ENCODE data around the gene RUFY1. TPM values are rescaled to one million over a fixed set of nuclear protein-coding genes. Genes with fewer than 3 reads are reported as not detected.

RUFY1 gene
- total and polyA plus RNA-seq, 2 of the 13 experiments (the other 11 are each of a cell fraction or from before 2014, with no cell fraction given) = 19.9 to 31.9 TPM

- TF ChIP-seq HMGA1 (CRISPR knock-in tag; conservative IDR thresholded peaks at IDR 0.05) = no peak
- TF ChIP-seq TIGD3 (CRISPR knock-in tag; IDR thresholded peaks at IDR 0.05; ENCODE audit: borderline replicate concordance) = no peak
- TF ChIP-seq SOX5 (CRISPR knock-in tag; IDR thresholded peaks at IDR 0.05; ENCODE audit: borderline replicate concordance) = peak; percentile 79; the same call in 1 of the 2 replicates
- TF ChIP-seq, protein P1, sequence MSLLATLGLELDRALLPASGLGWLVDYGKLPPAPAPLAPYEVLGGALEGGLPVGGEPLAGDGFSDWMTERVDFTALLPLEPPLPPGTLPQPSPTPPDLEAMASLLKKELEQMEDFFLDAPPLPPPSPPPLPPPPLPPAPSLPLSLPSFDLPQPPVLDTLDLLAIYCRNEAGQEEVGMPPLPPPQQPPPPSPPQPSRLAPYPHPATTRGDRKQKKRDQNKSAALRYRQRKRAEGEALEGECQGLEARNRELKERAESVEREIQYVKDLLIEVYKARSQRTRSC (CRISPR knock-in tag; IDR thresholded peaks at IDR 0.05; ENCODE audit: low read depth) = no peak
- TF ChIP-seq HNRNPK (IDR thresholded peaks at IDR 0.05; ENCODE audit: low read depth, low read length, poor library complexity, severe bottlenecking) = no peak
- 0 out of 2 replicates have a peak, but pooled peaks have one; percentile 18 for TF ChIP-seq TP53 (CRISPR knock-in tag; conservative IDR thresholded peaks at IDR 0.05)
- TF ChIP-seq, protein P2, sequence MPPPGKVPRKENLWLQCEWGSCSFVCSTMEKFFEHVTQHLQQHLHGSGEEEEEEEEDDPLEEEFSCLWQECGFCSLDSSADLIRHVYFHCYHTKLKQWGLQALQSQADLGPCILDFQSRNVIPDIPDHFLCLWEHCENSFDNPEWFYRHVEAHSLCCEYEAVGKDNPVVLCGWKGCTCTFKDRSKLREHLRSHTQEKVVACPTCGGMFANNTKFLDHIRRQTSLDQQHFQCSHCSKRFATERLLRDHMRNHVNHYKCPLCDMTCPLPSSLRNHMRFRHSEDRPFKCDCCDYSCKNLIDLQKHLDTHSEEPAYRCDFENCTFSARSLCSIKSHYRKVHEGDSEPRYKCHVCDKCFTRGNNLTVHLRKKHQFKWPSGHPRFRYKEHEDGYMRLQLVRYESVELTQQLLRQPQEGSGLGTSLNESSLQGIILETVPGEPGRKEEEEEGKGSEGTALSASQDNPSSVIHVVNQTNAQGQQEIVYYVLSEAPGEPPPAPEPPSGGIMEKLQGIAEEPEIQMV (CRISPR knock-in tag; IDR thresholded peaks at IDR 0.05; ENCODE audit: low read depth) = no peak
- TF ChIP-seq HNRNPL (IDR thresholded peaks at IDR 0.05; ENCODE audit: low read depth, low read length) = no peak
- TF ChIP-seq SSRP1 (CRISPR knock-in tag; IDR thresholded peaks at IDR 0.05) = no peak
- TF ChIP-seq ISL2 (CRISPR knock-in tag; IDR thresholded peaks at IDR 0.05) = peak; percentile 72
- peak; percentile 86 for TF ChIP-seq ZNF564 (CRISPR knock-in tag; IDR thresholded peaks at IDR 0.05)
- TF ChIP-seq, protein P3, sequence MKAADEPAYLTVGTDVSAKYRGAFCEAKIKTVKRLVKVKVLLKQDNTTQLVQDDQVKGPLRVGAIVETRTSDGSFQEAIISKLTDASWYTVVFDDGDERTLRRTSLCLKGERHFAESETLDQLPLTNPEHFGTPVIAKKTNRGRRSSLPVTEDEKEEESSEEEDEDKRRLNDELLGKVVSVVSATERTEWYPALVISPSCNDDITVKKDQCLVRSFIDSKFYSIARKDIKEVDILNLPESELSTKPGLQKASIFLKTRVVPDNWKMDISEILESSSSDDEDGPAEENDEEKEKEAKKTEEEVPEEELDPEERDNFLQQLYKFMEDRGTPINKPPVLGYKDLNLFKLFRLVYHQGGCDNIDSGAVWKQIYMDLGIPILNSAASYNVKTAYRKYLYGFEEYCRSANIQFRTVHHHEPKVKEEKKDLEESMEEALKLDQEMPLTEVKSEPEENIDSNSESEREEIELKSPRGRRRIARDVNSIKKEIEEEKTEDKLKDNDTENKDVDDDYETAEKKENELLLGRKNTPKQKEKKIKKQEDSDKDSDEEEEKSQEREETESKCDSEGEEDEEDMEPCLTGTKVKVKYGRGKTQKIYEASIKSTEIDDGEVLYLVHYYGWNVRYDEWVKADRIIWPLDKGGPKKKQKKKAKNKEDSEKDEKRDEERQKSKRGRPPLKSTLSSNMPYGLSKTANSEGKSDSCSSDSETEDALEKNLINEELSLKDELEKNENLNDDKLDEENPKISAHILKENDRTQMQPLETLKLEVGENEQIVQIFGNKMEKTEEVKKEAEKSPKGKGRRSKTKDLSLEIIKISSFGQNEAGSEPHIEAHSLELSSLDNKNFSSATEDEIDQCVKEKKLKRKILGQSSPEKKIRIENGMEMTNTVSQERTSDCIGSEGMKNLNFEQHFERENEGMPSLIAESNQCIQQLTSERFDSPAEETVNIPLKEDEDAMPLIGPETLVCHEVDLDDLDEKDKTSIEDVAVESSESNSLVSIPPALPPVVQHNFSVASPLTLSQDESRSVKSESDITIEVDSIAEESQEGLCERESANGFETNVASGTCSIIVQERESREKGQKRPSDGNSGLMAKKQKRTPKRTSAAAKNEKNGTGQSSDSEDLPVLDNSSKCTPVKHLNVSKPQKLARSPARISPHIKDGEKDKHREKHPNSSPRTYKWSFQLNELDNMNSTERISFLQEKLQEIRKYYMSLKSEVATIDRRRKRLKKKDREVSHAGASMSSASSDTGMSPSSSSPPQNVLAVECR (CRISPR knock-in tag; IDR thresholded peaks at IDR 0.05; ENCODE audit: borderline replicate concordance) = peak; percentile 61; the same call in 1 of the 2 replicates
- TF ChIP-seq ZBTB7A (CRISPR knock-in tag; IDR thresholded peaks at IDR 0.05) = no peak
- no peak for TF ChIP-seq ZNF460 (CRISPR knock-in tag; IDR thresholded peaks at IDR 0.05; ENCODE audit: borderline replicate concordance)
- TF ChIP-seq ZNF446 (CRISPR knock-in tag; IDR thresholded peaks at IDR 0.05) = no peak
- no peak for TF ChIP-seq SP2 (CRISPR knock-in tag; IDR thresholded peaks at IDR 0.05)
- no peak for TF ChIP-seq ZBTB49 (CRISPR knock-in tag; IDR thresholded peaks at IDR 0.05; ENCODE audit: borderline replicate concordance)
- no peak for TF ChIP-seq ZNF224 (CRISPR knock-in tag; IDR thresholded peaks at IDR 0.05)
- TF ChIP-seq PHB2 (IDR thresholded peaks at IDR 0.05; ENCODE audit: partially characterized antibody) = no peak
These were observed 45.6 kb upstream of the RUFY1 start (continued) for GRCh38 chr5:179504600-179505396.
